HL-60 (cell line): ENCODE data around the gene ALS2CL.

Experiments
- POLR2AphosphoS5 ChIP-seq: IDR thresholded peaks from 2 replicates; pipeline ENCODE4 v1.6.1; 2012; ENCODE audit warnings: low read depth
- TF ChIP-seq, protein P1 (sequence below): IDR thresholded peaks from one replicate; pipeline ENCODE4 v1.5.1; 2011; ENCODE audit warnings: low read length, control low read depth, inconsistent platforms; ENCODE audit not compliant: insufficient read depth

- TF ChIP-seq POLR2AphosphoS5: no peak
- TF ChIP-seq, protein P1, sequence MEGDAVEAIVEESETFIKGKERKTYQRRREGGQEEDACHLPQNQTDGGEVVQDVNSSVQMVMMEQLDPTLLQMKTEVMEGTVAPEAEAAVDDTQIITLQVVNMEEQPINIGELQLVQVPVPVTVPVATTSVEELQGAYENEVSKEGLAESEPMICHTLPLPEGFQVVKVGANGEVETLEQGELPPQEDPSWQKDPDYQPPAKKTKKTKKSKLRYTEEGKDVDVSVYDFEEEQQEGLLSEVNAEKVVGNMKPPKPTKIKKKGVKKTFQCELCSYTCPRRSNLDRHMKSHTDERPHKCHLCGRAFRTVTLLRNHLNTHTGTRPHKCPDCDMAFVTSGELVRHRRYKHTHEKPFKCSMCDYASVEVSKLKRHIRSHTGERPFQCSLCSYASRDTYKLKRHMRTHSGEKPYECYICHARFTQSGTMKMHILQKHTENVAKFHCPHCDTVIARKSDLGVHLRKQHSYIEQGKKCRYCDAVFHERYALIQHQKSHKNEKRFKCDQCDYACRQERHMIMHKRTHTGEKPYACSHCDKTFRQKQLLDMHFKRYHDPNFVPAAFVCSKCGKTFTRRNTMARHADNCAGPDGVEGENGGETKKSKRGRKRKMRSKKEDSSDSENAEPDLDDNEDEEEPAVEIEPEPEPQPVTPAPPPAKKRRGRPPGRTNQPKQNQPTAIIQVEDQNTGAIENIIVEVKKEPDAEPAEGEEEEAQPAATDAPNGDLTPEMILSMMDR: no peak
Observed at GRCh38 chr3:46677411-46677726, 16.1 kb downstream of the ALS2CL start.
